ENCODE data around the gene CASP8AP2. TPM values are rescaled to one million over a fixed set of nuclear protein-coding genes. Genes with fewer than 3 reads are reported as not detected.

CASP8AP2 gene
- total RNA-seq, 1 donor from 2014 or later, result 12.1 TPM

GRCh38 chr6:89828988-89829471 is 650 bp upstream of the CASP8AP2 start:
- Mint-ChIP-seq H3K36me3 (ENCODE audit: low read depth, unreplicated experiment) (peaks cover 7% of the 10 kb centered on the region), H3K4me3 (ENCODE audit: unreplicated experiment) (peak overlapping the region; percentile 84), H3K9me3 (ENCODE audit: unreplicated experiment) (no peaks in the 10 kb centered on the region), H3K27ac (ENCODE audit: unreplicated experiment) (peak overlapping the region; percentile 58), H3K27me3 (ENCODE audit: low read depth, unreplicated experiment) (no peaks in the 10 kb centered on the region), H3K4me1 (ENCODE audit: low read depth, unreplicated experiment) (peaks cover 10% of the 10 kb centered on the region)
- no peaks in the 10 kb centered on the region for H4K20me1 ChIP-seq (ENCODE audit: insufficient read depth, low read length)
- H3K79me2 ChIP-seq (ENCODE audit: insufficient read depth, low read length), result peaks cover 24% of the 10 kb centered on the region
- DNase-seq (ENCODE audit: low read depth) (no peak), FAIRE-seq (no peak)
- peak overlapping the region; percentile 55 for H3K27ac ChIP-seq (ENCODE audit: low read depth, low read length)
- H3K4me1 ChIP-seq (ENCODE audit: insufficient read depth, low read length), result peaks cover 13% of the 10 kb centered on the region
- H3K9ac ChIP-seq (ENCODE audit: low read length), result peak overlapping the region; percentile 84
- peak overlapping the region; percentile 88 for H2AFZ ChIP-seq (ENCODE audit: low read depth, low read length)
- no peaks in the 10 kb centered on the region for H3K9me3 ChIP-seq (ENCODE audit: insufficient read depth, low read depth, low read length)
- TF ChIP-seq CTCF (IDR thresholded peaks at IDR 0.05; ENCODE audit: insufficient read depth, low read depth, low read length) (no peak), EZH2 (IDR thresholded peaks at IDR 0.05; ENCODE audit: insufficient read depth, low read length) (no peak)
- peak overlapping the region; percentile 93 for H3K4me2 ChIP-seq (ENCODE audit: low read length)
- H3K4me3 ChIP-seq (ENCODE audit: insufficient read depth, low read depth, low read length), result peak overlapping the region; percentile 87
- H3K36me3 ChIP-seq (ENCODE audit: insufficient read depth, low read length), result peaks cover 6% of the 10 kb centered on the region
- no peaks in the 10 kb centered on the region for H3K27me3 ChIP-seq (ENCODE audit: insufficient read depth, low read length)

GRCh38 chr6:89830170-89830809 is 610 bp downstream of the CASP8AP2 start:
- Mint-ChIP-seq H3K27ac (ENCODE audit: unreplicated experiment) (peak overlapping the region; percentile 14), H3K4me3 (ENCODE audit: unreplicated experiment) (peak overlapping the region; percentile 84), H3K36me3 (ENCODE audit: low read depth, unreplicated experiment) (peaks cover 7% of the 10 kb centered on the region), H3K4me1 (ENCODE audit: low read depth, unreplicated experiment) (peaks cover 10% of the 10 kb centered on the region), H3K9me3 (ENCODE audit: unreplicated experiment) (no peaks in the 10 kb centered on the region), H3K27me3 (ENCODE audit: low read depth, unreplicated experiment) (no peaks in the 10 kb centered on the region)
- no peaks in the 10 kb centered on the region for H3K9me3 ChIP-seq (ENCODE audit: insufficient read depth, low read depth, low read length)
- peak overlapping the region; percentile 93 for H3K4me2 ChIP-seq (ENCODE audit: low read length)
- no peak for DNase-seq (ENCODE audit: low read depth)
- peak overlapping the region; percentile 87 for H3K9ac ChIP-seq (ENCODE audit: low read length)
- H3K27me3 ChIP-seq (ENCODE audit: insufficient read depth, low read length), result no peaks in the 10 kb centered on the region
- H2AFZ ChIP-seq (ENCODE audit: low read depth, low read length), result peak overlapping the region; percentile 87
- peaks cover 13% of the 10 kb centered on the region for H3K4me1 ChIP-seq (ENCODE audit: insufficient read depth, low read length)
- TF ChIP-seq EZH2 (IDR thresholded peaks at IDR 0.05; ENCODE audit: insufficient read depth, low read length) (no peak), CTCF (IDR thresholded peaks at IDR 0.05; ENCODE audit: insufficient read depth, low read depth, low read length) (no peak)
- H3K27ac ChIP-seq (ENCODE audit: low read depth, low read length), result peak overlapping the region; percentile 64
- H4K20me1 ChIP-seq (ENCODE audit: insufficient read depth, low read length), result no peaks in the 10 kb centered on the region
- H3K79me2 ChIP-seq (ENCODE audit: insufficient read depth, low read length), result peaks cover 24% of the 10 kb centered on the region
- peak overlapping the region; percentile 87 for H3K4me3 ChIP-seq (ENCODE audit: insufficient read depth, low read depth, low read length)
- no peak for FAIRE-seq
- peaks cover 6% of the 10 kb centered on the region for H3K36me3 ChIP-seq (ENCODE audit: insufficient read depth, low read length)
